Activated CD4-positive, alpha-beta T cell treated with anti-CD3 and anti-CD28 coated beads, Interleukin-2, amount 10 ng/mL, durations not matched to agents 7 days and 5 days (primary cell): ENCODE data around the gene OPCML. TPM values are rescaled to one million over a fixed set of nuclear protein-coding genes. Genes with fewer than 3 reads are reported as not detected.

Source experiments
- CTCF ChIA-PET: fragments of 350-600 bp; sonication (Branson Sonifier 250); formaldehyde crosslinking; loops from one replicate; lab custom pipeline; 2021; ENCODE audit warnings: antibody characterized with exemption; lab: Charles Lee
- POLR2A ChIA-PET: fragments of 350-600 bp; sonication (Branson Sonifier 250); formaldehyde crosslinking; loops from one replicate; lab custom pipeline; 2021; ENCODE audit warnings: antibody characterized with exemption; lab: Charles Lee
- DNase-seq: peaks from one replicate; pipeline ENCODE4 v3.0.0-alpha.2; 2020
- H3K27ac Mint-ChIP-seq: one replicate; pipeline ENCODE4 v1.8.0; 2021; ENCODE audit warnings: mild to moderate bottlenecking, moderate library complexity, mixed read lengths
- H3K27me3 Mint-ChIP-seq: one replicate; pipeline ENCODE4 v1.8.0; 2021; ENCODE audit warnings: mixed read lengths
- H3K36me3 Mint-ChIP-seq: one replicate; pipeline ENCODE4 v1.8.0; 2021; ENCODE audit warnings: low read depth, mixed read lengths
- H3K4me1 Mint-ChIP-seq: one replicate; pipeline ENCODE4 v1.8.0; 2021; ENCODE audit warnings: mixed read lengths
- H3K4me3 Mint-ChIP-seq: one replicate; pipeline ENCODE4 v1.8.0; 2021; ENCODE audit warnings: mild to moderate bottlenecking, moderate library complexity, mixed read lengths
- H3K9me3 Mint-ChIP-seq: one replicate; pipeline ENCODE4 v1.8.0; 2021; ENCODE audit warnings: mixed read lengths
- total RNA-seq, 2 experiments: library from RNA; stranded (reverse); gene quantifications; one replicate each; pipeline ENCODE4 v1.2.3, GENCODE V29; 2021

Gene OPCML
- total RNA-seq, 2 experiments from 2014 or later: not detected

- H3K27me3 Mint-ChIP-seq: peaks cover 2% of the 10 kb centered on the region
- no peaks in the 10 kb centered on the region for H3K9me3 Mint-ChIP-seq
- no peaks in the 10 kb centered on the region for H3K4me1 Mint-ChIP-seq
- POLR2A ChIA-PET: no interaction called here
- H3K4me3 Mint-ChIP-seq: no peak overlapping the region
- DNase-seq: no peak
- CTCF ChIA-PET: no interaction called here
- H3K27ac Mint-ChIP-seq: no peak overlapping the region
- no peaks in the 10 kb centered on the region for H3K36me3 Mint-ChIP-seq
These were observed 759.4 kb downstream of the OPCML start for GRCh38 chr11:132772703-132773545.

DNA sequence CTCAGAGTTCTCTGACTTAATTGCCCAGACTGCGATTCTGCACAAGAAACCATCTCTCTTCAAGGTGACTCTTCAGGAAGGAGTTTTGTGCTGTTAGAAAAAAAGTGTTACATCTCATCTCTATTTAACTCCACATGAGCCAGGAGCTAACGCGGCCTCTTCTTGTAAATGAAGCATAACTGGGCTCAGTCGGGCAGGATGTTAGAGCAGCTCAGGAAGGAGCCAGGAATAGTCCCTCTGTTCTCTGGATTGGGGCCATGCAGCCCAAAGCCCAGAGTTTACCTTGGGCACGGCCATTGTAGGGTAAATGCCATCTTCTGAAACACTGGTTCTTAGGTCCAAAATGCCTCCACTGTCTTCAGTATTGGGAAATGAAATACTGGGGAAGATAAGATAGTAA, 760.6 kb downstream of the OPCML start:
- no peak overlapping the region for H3K27ac Mint-ChIP-seq

DNA sequence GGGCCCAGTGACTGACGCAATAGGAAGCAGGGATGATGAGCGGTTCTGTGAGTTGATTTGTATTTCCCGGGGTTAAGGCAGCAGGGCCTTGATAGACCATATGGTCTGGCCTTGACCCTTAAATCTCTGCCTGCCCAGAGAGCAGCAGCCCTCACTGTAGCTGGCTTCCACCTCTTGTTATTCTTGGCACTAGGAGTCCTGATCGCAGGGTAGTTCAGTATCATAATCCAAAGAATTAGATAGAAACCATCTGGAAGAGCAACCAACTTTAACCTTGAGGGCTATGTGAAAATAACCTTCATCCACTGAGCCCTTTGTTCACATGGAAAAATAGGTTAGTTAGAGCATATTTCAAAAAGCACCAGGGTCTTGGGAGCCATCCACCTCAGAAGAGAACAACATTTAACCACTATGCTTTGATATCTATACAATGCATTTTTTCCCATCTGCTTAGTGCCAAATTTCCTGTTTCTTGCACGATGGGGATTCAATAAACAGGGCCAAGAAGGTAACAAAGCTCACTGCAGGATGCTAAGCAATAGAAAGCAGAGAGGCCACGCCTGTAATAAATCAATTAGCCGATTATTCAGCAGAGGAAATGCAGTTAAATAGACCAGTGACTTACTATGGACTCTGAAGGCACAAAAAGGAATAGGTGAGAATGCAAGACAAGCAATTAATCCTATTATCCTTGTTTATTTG, 761.3 kb downstream of the OPCML start:
- Mint-ChIP-seq H3K27ac (no peak overlapping the region), H3K4me3 (no peak overlapping the region), H3K4me1 (no peaks in the 10 kb centered on the region), H3K36me3 (no peaks in the 10 kb centered on the region), H3K9me3 (no peaks in the 10 kb centered on the region), H3K27me3 (peaks cover 2% of the 10 kb centered on the region)
- ChIA-PET CTCF (no interaction called here), POLR2A (no interaction called here)
- no peak for DNase-seq

More for the DNA sequence above, 760.6 kb downstream of the OPCML start:
- Mint-ChIP-seq H3K36me3 (no peaks in the 10 kb centered on the region), H3K4me1 (no peaks in the 10 kb centered on the region), H3K9me3 (no peaks in the 10 kb centered on the region), H3K4me3 (no peak overlapping the region), H3K27me3 (peaks cover 2% of the 10 kb centered on the region)
- ChIA-PET CTCF (no interaction called here), POLR2A (no interaction called here)
- no peak for DNase-seq

- Mint-ChIP-seq H3K36me3 (no peaks in the 10 kb centered on the region), H3K4me3 (no peak overlapping the region), H3K9me3 (peaks cover 9% of the 10 kb centered on the region), H3K4me1 (no peaks in the 10 kb centered on the region), H3K27me3 (no peaks in the 10 kb centered on the region), H3K27ac (no peak overlapping the region)
- no peak for DNase-seq
- ChIA-PET POLR2A (no interaction called here), CTCF (interaction anchor here (1.6 kb wide), 1 partner anchor 19 kb away, joined by 3 read pairs; no protein-coding TSS in a partner anchor)
These were observed 768.8 kb downstream of the OPCML start for GRCh38 chr11:132763503-132763902.

GRCh38 chr11:132755934-132756333, 776.4 kb downstream of the OPCML start:
- H3K27ac Mint-ChIP-seq: no peak overlapping the region
- no peak for DNase-seq
- POLR2A ChIA-PET: no interaction called here

GRCh38 chr11:132751516-132752250, 780.6 kb downstream of the OPCML start:
- Mint-ChIP-seq H3K27me3 (peaks cover 1% of the 10 kb centered on the region), H3K9me3 (no peaks in the 10 kb centered on the region), H3K27ac (no peak overlapping the region), H3K36me3 (no peaks in the 10 kb centered on the region), H3K4me3 (no peak overlapping the region), H3K4me1 (no peaks in the 10 kb centered on the region)
- DNase-seq: no peak
- CTCF ChIA-PET: no interaction called here
- POLR2A ChIA-PET: no interaction called here

More at GRCh38 chr11:132755934-132756333, 776.4 kb downstream of the OPCML start:
- H3K4me1 Mint-ChIP-seq: no peaks in the 10 kb centered on the region
- H3K9me3 Mint-ChIP-seq: peaks cover 7% of the 10 kb centered on the region
- no peaks in the 10 kb centered on the region for H3K36me3 Mint-ChIP-seq
- no peak overlapping the region for H3K4me3 Mint-ChIP-seq
- CTCF ChIA-PET: no interaction called here
- H3K27me3 Mint-ChIP-seq: no peaks in the 10 kb centered on the region

- CTCF ChIA-PET: no interaction called here
- no peaks in the 10 kb centered on the region for H3K36me3 Mint-ChIP-seq
- no peak for DNase-seq
- no peaks in the 10 kb centered on the region for H3K4me1 Mint-ChIP-seq
- H3K9me3 Mint-ChIP-seq: peaks cover 2% of the 10 kb centered on the region
- H3K27ac Mint-ChIP-seq: no peak overlapping the region
- peaks cover 1% of the 10 kb centered on the region for H3K27me3 Mint-ChIP-seq
- no peak overlapping the region for H3K4me3 Mint-ChIP-seq
- POLR2A ChIA-PET: no interaction called here
These were observed 786.0 kb downstream of the OPCML start for GRCh38 chr11:132746305-132746704.

- no peak for DNase-seq
- no peaks in the 10 kb centered on the region for H3K4me1 Mint-ChIP-seq
- CTCF ChIA-PET: no interaction called here
- H3K9me3 Mint-ChIP-seq: peaks cover 2% of the 10 kb centered on the region
- no peak overlapping the region for H3K27ac Mint-ChIP-seq
- H3K27me3 Mint-ChIP-seq: peaks cover 1% of the 10 kb centered on the region
- no peaks in the 10 kb centered on the region for H3K36me3 Mint-ChIP-seq
- H3K4me3 Mint-ChIP-seq: no peak overlapping the region
- POLR2A ChIA-PET: no interaction called here
These were observed 787.0 kb downstream of the OPCML start for GRCh38 chr11:132745306-132745705.

DNA sequence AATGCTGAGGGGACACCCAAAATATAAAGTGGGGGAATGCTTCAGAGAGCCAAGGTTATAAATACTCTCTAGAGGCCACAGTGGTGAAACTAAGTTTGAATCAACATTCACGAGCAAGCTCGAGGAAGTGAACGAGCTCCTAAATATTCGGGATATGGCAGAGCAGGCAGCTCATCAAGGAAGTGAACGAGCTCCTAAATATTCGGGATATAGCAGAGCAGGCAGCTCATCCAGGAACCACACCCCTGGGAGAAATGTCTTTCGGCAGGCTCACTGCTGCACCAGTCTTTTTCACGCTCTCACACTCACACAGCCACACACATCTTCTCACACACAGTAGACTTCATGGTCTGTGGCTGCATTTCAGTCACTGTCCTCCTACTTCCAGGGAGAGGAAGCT, 787.5 kb downstream of the OPCML start:
- DNase-seq: no peak
- H3K27me3 Mint-ChIP-seq: peaks cover 1% of the 10 kb centered on the region
- no peak overlapping the region for H3K27ac Mint-ChIP-seq
- H3K4me1 Mint-ChIP-seq: no peaks in the 10 kb centered on the region
- no peaks in the 10 kb centered on the region for H3K36me3 Mint-ChIP-seq
- peaks cover 2% of the 10 kb centered on the region for H3K9me3 Mint-ChIP-seq
- POLR2A ChIA-PET: no interaction called here
- no peak overlapping the region for H3K4me3 Mint-ChIP-seq
- CTCF ChIA-PET: interaction anchor here (1.3 kb wide), 1 partner anchor 19 kb away, joined by 3 read pairs; no protein-coding TSS in a partner anchor

- CTCF ChIA-PET: interaction anchor here (1.3 kb wide), 1 partner anchor 20 kb away, joined by 3 read pairs; no protein-coding TSS in a partner anchor
These were observed 788.7 kb downstream of the OPCML start for GRCh38 chr11:132743601-132744000.

GRCh38 chr11:132742929-132743328, 789.4 kb downstream of the OPCML start:
- no peak overlapping the region for H3K27ac Mint-ChIP-seq
- H3K27me3 Mint-ChIP-seq: no peaks in the 10 kb centered on the region
- H3K4me1 Mint-ChIP-seq: no peaks in the 10 kb centered on the region
- H3K4me3 Mint-ChIP-seq: no peak overlapping the region
- CTCF ChIA-PET: no interaction called here
- H3K9me3 Mint-ChIP-seq: peaks cover 2% of the 10 kb centered on the region
- no peak for DNase-seq
- POLR2A ChIA-PET: no interaction called here
- no peaks in the 10 kb centered on the region for H3K36me3 Mint-ChIP-seq

More at GRCh38 chr11:132743601-132744000, 788.7 kb downstream of the OPCML start:
- Mint-ChIP-seq H3K27me3 (peaks cover under 1% of the 10 kb centered on the region), H3K4me1 (no peaks in the 10 kb centered on the region), H3K36me3 (no peaks in the 10 kb centered on the region), H3K9me3 (peaks cover 2% of the 10 kb centered on the region), H3K27ac (no peak overlapping the region), H3K4me3 (no peak overlapping the region)
- POLR2A ChIA-PET: no interaction called here
- no peak for DNase-seq

DNA sequence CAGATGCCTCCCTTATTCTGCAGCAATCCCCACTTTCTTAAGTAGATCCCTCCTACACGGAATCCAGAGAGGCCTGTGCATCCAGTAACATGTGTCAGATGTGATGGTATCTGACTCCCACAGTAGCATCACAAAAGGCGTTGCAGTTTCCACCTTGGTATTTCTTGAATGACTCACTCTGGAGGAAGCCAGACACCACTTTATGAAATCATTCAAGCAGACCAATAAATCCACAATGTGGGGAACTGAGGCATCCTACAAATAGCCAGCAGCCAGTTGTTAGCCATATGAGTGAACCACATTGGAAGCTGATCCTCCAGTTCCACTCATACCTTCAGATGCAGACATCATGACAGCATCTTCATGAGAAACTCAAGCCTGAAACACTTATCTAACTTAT, 798.1 kb downstream of the OPCML start:
- Mint-ChIP-seq H3K27me3 (peaks cover 5% of the 10 kb centered on the region), H3K27ac (no peak overlapping the region)

GRCh38 chr11:132728026-132728425, 804.3 kb downstream of the OPCML start:
- no peak overlapping the region for H3K27ac Mint-ChIP-seq
- no peaks in the 10 kb centered on the region for H3K4me1 Mint-ChIP-seq
- no peak for DNase-seq
- H3K27me3 Mint-ChIP-seq: no peaks in the 10 kb centered on the region
- POLR2A ChIA-PET: no interaction called here
- H3K36me3 Mint-ChIP-seq: no peaks in the 10 kb centered on the region
- peaks cover 10% of the 10 kb centered on the region for H3K9me3 Mint-ChIP-seq
- CTCF ChIA-PET: no interaction called here
- H3K4me3 Mint-ChIP-seq: no peak overlapping the region

More for the DNA sequence above, 798.1 kb downstream of the OPCML start:
- Mint-ChIP-seq H3K9me3 (peaks cover 3% of the 10 kb centered on the region), H3K36me3 (no peaks in the 10 kb centered on the region), H3K4me3 (no peak overlapping the region), H3K4me1 (no peaks in the 10 kb centered on the region)
- POLR2A ChIA-PET: no interaction called here
- no peak for DNase-seq
- CTCF ChIA-PET: no interaction called here
